OCI-LY7 (cell line): Measurements from ENCODE around the gene THBD.

Experiments
- CTCF ChIP-seq: fragments of 200-600 bp; sonication (generic); conservative IDR thresholded peaks from 2 replicates; pipeline ENCODE4 v1.5.1; 2014; ENCODE audit warnings: mild to moderate bottlenecking, antibody characterized with exemption, low read length, moderate library complexity, mixed read lengths
- EZH2phosphoT487 ChIP-seq: fragments of 200-600 bp; sonication (generic); IDR thresholded peaks from 2 replicates; pipeline ENCODE4 v1.6.1; 2018; ENCODE audit warnings: low read depth, borderline replicate concordance, mild to moderate bottlenecking, mixed run types, antibody characterized with exemption, low read length, moderate library complexity, mixed read lengths

GRCh38 chr20:23092861-23093495 lies 43.5 kb upstream of the THBD start:
- TF ChIP-seq CTCF, result no peak
- TF ChIP-seq EZH2phosphoT487, result no peak
